Measurements from ENCODE around the gene DLX6.

DLX6 gene

DNA sequence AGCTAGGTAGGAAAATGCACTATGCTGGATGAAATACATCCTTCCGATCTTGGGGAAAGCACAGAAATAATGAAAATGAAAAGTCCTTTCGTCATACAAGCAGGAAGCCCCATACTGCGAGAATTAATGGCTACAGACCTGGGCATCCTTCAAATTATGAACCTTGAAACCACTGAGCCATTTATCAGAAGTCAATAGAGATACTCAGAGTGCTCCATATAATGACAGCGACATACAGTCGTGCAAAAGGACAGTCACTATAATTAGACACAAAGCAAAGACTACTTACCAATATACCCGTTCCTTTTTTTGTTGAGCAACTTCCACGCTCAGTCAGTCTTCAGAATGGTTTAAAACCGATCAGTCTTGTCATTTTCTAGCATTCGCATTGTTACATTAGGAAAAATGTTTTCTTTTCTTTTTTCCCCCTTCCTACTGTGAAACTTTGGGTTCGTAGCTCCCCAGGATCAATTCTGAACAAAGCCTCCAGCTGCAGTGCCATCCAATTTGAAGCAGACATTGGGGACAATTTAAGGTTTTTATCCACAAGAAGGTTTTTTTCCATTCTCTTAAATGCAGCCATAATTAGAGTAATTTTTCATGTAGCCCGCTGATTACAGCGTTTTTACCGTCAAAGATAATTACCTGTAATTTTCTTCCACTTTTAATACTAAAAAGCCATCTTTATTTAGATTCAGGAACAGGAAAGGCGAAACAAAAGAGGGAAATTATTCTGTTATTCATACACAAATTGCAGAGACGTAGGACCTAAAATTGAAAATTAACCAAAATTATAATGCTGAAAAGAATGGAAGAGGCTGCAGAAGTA is 6.4 kb downstream of the DLX6 start:
- peak; percentile 99 for DNase-seq

DNA sequence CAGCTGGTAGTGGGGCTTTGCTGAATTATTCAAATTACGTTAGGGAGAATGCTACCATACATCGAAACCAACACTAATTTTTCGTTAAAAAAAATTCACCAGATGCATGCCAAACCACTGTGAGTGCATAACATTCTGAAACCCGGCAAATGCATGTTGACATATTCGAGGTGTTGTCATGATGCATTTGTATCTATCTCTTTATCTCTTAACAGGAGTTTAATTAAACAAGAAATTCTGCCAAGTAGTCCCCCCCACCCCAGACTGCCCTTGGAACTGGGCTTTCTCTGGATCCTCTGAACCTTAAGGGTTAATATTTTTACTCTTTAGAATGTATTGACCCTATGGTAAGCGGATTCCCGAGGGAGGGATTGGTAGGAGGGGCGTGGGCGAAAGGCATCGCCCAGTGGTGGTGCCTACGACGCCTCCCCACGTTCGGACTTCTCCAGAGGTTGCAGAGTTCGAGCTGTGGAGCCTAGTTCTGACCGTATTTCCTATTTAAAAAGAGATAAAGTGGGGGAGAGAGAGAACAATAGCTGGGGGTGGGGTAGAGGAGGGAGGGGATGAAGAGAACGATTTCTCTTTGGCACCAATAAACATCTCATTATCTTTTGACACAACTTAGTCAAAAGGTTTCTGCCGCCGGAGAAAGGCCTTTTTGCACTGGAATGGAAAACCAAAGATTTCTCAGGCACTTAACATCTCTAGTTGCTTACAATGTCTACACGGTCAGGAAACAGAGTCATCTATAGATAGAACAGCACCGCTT is 7.2 kb downstream of the DLX6 start:
- no peak for DNase-seq

- no peak for DNase-seq
These were observed 7.9 kb downstream of the DLX6 start for GRCh38 chr7:97013134-97013844.

- no peak for DNase-seq
These were observed 8.4 kb downstream of the DLX6 start for GRCh38 chr7:97013845-97014134.

- DNase-seq: peak; percentile 93
These were observed 8.9 kb downstream of the DLX6 start for GRCh38 chr7:97014145-97014750.

GRCh38 chr7:97015279-97015678 is 9.9 kb downstream of the DLX6 start:
- DNase-seq: no peak

DNA sequence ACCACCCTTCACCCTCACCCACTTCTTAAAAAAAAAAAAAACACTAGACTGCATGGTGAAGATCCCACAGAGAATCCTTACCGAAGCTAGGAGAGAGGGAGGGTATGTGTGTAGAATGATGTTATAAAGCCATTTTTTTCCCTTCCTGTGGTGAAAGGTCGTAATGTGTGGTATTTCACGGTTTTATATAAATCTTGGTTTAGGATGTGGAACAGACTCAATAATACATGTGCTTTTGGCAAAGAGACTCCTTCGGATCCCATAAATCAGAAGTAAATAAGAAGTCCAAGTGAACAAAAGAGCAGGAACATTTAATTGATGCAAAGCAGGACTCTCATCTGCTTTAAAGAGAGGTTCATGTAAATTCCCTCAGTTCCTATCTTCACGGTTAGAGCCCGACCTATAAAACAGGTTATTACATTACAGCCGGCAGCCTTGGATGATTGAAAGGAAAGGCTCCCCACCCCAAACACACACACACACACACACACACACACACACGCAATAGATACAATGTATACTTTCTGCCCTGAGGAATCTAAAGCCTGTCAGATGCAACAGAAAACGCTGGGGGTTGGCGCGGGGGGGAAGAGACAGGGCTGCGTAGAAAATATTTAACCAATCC is 10.5 kb downstream of the DLX6 start:
- peak; percentile 54 for DNase-seq

GRCh38 chr7:97016381-97017191 is 11.2 kb downstream of the DLX6 start:
- no peak for DNase-seq

DNA sequence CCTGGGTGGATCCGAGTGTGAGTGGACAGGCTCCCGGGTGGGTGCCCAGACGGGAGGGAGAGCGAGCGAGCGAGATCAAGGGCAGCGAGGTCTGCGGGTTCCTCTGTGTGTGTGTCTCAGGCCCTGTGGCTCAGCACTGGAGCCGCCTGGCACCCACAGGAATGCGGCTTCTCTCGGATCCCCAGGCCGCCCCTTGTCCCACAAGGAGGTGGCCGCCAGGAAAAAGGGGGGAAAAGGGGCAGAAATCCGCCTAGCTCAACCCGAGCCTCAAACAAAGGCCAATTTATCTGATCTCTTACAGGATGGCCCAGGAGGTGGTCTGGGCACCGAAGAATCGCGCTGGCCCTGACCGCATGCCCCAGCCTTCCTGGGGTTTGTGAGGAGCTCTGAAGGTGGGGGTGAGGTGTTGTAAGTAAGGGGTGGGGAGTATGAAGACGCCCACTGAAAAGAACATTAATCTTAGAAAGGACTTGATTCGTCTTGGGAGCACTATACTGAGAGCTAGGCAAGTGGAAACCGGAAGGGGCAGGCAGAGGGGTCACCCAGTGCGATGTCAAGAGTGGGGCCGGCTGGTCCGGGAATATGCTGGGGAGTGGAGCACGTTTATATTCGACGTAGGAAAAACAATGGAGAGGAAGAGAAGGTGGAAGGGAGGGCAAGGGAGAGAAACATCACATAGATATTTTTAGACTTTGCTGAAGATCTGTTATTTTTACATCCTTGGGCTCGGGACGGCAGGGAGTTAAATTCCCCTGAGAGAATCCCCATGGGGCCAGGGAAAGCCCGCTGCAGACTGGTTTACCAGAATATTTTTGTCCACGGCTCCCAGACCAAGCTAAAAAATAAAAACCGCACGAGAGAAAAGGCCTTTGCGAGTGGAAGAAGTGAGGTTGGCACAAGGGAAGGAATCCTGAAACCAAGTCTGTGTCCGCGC is 12.1 kb downstream of the DLX6 start:
- DNase-seq: no peak

- DNase-seq: no peak
These were observed 12.8 kb downstream of the DLX6 start for GRCh38 chr7:97018126-97018601.

DNA sequence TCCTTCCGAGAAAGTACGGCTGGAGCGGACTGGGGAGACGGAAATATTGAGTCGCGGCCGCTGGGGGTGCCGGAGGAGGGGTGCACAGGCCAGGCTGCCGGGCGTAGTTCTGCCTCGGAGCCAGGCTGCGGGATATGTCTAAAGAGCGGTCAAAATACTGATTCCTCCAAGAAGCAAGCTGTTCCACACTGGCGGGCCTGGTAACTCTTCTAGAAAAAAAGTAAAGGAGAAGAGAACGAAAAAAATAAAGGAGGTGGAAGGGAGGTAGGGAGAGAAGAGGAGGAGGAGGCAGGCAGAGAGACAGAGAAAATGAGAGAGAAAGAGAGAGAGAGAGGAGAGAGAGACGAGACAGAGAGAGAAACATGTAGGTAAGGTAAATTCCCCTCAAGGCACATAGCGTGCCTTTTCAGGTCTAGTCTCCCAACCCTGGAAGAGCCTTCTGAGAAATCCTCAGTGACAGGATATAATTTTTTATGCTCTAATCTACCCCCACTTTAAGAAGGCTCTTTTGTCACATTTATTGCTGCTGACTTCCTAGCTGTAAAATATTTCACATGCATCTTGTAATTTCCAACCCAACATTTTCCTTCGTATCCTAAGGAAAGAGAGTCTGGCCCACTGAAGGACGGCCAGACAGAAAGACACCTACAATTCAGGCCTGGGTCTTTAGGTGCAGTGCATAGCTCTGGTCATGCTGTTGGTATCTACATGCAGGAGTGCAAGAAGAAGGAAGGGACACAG is 13.6 kb downstream of the DLX6 start:
- no peak for DNase-seq

- peak; percentile 87 for DNase-seq
These were observed 14.4 kb downstream of the DLX6 start for GRCh38 chr7:97019710-97020225.

- no peak for DNase-seq
These were observed 15.2 kb downstream of the DLX6 start for GRCh38 chr7:97020601-97020995.

DNA sequence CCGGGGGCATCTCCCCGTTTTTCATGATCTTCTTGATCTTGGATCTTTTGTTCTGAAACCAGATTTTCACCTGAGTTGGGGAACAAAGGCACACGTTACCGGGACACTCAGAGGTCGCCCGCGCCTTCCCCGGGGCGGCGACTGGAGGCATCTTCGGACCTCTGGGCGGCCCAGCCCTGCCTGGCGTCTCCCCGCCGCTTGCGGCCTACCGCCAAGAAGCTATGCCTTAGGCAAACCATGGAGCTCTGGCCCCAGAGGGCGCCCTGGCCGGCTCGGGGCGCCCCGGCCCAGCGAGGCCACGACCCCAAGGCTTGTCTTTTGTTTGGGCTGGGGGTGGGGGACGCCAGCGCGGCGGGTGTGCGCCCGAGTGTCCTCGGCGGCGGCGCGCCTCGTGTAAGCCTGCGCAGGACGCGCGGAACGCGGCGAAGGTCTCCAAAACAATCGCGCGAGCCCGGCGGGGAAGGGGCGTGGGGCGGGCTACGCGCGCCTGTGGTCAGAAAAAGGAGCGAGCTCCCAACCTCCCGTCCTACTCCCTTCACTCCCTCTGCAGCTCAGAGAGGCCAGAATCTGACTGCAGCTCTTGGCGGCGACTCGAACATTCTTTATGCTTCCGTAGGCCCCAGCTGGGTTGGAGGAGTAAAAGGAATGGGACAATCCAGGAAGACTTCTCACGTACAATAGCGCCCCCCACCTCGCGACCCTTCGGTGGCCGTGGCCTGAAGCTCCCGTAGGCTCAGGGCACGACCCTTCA is 15.8 kb downstream of the DLX6 start:
- DNase-seq: no peak

DNA sequence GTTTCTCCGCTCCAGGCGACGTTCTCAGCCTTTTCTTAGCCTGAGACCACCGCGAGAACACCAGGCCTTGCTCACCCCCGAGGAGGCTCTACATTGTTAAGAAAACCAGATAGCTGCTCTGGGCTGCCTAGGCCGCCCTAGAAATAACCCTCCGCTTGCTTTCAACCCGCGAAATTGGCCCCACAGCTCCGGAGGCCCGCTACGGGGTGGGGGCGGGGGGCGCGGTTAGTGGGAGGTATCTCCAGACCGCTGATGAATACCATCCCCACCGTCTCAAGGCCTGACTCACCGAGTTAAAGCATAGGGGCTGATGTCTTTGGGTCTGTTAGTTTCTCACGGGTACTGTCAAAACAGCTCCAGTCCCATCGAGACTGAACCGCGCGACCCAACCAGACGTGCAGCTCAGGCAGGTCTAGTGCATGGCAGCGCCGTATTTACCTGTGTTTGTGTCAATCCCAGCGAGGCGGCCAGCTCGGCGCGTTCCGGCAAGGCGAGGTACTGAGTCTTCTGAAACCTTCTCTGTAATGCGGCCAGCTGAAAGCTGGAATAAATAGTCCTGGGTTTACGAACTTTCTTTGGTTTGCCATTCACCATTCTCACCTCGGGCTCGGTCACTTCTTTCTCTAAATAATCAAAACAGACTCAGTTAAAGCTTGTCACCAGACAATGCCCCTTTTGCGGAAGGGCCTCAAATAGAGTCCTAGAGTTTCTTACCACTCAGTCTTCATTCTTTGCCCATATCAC is 16.6 kb downstream of the DLX6 start:
- no peak for DNase-seq

DNA sequence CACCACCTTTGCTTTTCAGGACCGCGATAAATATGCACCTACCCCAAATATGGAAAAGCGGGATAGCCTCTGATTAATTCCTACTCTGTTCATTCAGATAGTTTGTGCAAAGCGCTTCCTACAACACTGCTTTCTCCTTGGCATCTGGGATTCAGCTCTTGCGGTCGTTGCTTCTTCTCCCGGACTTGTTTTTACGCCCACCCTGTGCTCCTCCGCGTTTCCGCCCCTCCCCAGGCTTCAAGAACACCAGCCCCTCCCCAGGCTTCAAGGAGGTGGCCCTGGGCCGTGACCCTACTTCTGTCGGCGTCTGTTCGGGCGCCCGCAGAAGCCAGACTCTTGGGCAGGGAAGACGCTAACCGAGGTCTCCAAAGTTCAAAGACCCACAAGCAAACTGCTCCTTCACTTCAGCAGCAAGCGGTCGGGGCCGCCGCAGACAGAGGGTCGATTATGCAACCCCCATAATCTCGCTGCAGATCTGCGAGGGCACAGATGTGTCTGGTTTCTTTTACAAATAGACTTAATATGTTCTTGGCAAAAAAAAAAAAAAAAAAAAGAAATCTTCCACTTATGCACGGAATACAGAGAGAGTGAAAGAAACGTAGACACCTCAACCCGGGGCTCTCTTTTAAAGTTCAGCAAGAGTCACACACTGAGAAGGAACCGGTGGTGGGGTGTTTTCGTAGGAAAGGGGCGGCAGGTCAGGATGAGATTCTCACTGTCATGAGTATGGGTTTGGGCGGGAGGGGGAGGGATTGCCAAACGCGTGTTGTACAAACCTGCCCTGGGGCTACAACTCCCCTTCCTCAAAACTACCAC is 17.3 kb downstream of the DLX6 start:
- DNase-seq: no peak

Data from NCI-H1436 treated with DMSO at 0.1 percent for 48 hours (cell line).